SK-N-SH treated with all-trans-retinoic acid at 6 μM for 48 hours (cell line): ENCODE results near the gene LBHD1.
A peak's percentile ranks its signal among the peaks of the same experiment; 100 is the strongest.

Experiments used
- ATAC-seq: fragments of 200-7000 bp; cut with Tn5 transposase; 3 replicates; pipeline ENCODE4 v1.9.1; 2020; ENCODE audit warnings: mild to moderate bottlenecking, moderate library complexity
- ARNTL ChIP-seq: fragments of 450-650 bp; formaldehyde crosslinking; IDR thresholded peaks from 2 replicates; pipeline ENCODE4 v1.5.0; 2020; ENCODE audit warnings: low read depth, mild to moderate bottlenecking, moderate library complexity, borderline replicate concordance
- BACH2 ChIP-seq: fragments of 250-450 bp; sonication (Bioruptor Pico); IDR thresholded peaks from 2 replicates; pipeline ENCODE4 v1.9.0; 2021; ENCODE audit warnings: mild to moderate bottlenecking, borderline replicate concordance
- CSDC2 ChIP-seq: fragments of 250-450 bp; sonication (Bioruptor Pico); IDR thresholded peaks from 2 replicates; pipeline ENCODE4 v1.5.0; 2020; ENCODE audit warnings: mild to moderate bottlenecking, moderate library complexity
- CSRNP3 ChIP-seq: fragments of 250-450 bp; sonication (Bioruptor Pico); IDR thresholded peaks from 2 replicates; pipeline ENCODE4 v1.5.1; 2021; ENCODE audit warnings: mild to moderate bottlenecking, moderate library complexity
- ESRRG ChIP-seq: fragments of 250-450 bp; sonication (Bioruptor Pico); IDR thresholded peaks from 2 replicates; pipeline ENCODE4 v1.6.1; 2021; ENCODE audit warnings: mild to moderate bottlenecking
- ISL1 ChIP-seq: fragments of 250-450 bp; sonication (Bioruptor Pico); IDR thresholded peaks from 2 replicates; pipeline ENCODE4 v2.1.2; 2022; ENCODE audit warnings: mild to moderate bottlenecking, moderate library complexity
- POU6F1 ChIP-seq: fragments of 250-450 bp; sonication (Bioruptor Pico); IDR thresholded peaks from 2 replicates; pipeline ENCODE4 v1.8.0; 2021; ENCODE audit warnings: low read depth, mild to moderate bottlenecking, moderate library complexity, borderline replicate concordance
- PPARA ChIP-seq: fragments of 250-450 bp; sonication (Bioruptor Pico); IDR thresholded peaks from 2 replicates; pipeline ENCODE4 v1.5.0; 2020; ENCODE audit warnings: mild to moderate bottlenecking, borderline replicate concordance
- RARB ChIP-seq: fragments of 250-450 bp; sonication (Bioruptor Pico); IDR thresholded peaks from 2 replicates; pipeline ENCODE4 v1.8.0; 2021; ENCODE audit warnings: mild to moderate bottlenecking, moderate library complexity
- SNAI2 ChIP-seq: fragments of 250-450 bp; sonication (Bioruptor Pico); IDR thresholded peaks from 2 replicates; pipeline ENCODE4 v1.5.0; 2020; ENCODE audit warnings: mild to moderate bottlenecking, moderate library complexity
- TCF4 ChIP-seq: fragments of 250-450 bp; sonication (Bioruptor Pico); IDR thresholded peaks from 2 replicates; pipeline ENCODE4 v1.8.0; 2021; ENCODE audit warnings: mild to moderate bottlenecking, moderate library complexity, borderline replicate concordance
- TOX ChIP-seq: fragments of 250-450 bp; sonication (Bioruptor Pico); IDR thresholded peaks from 2 replicates; pipeline ENCODE4 v1.8.0; 2021; ENCODE audit warnings: mild to moderate bottlenecking, moderate library complexity, borderline replicate concordance
- ZC3H10 ChIP-seq: fragments of 250-450 bp; sonication (Bioruptor Pico); IDR thresholded peaks from 2 replicates; pipeline ENCODE4 v1.5.1; 2021; ENCODE audit warnings: mild to moderate bottlenecking, moderate library complexity
- ZFP3 ChIP-seq: fragments of 250-450 bp; sonication (Bioruptor Pico); IDR thresholded peaks from 2 replicates; pipeline ENCODE4 v1.5.0; 2020; ENCODE audit warnings: mild to moderate bottlenecking, moderate library complexity
- ZFP30 ChIP-seq: fragments of 450-650 bp; formaldehyde crosslinking; IDR thresholded peaks from 2 replicates; pipeline ENCODE4 v1.5.0; 2022; ENCODE audit warnings: mild to moderate bottlenecking, moderate library complexity
- ZNF565 ChIP-seq: fragments of 450-650 bp; formaldehyde crosslinking; conservative IDR thresholded peaks from 2 replicates; pipeline ENCODE4 v1.5.0; 2020; ENCODE audit warnings: low read depth, mild to moderate bottlenecking, moderate library complexity
- ZNF70 ChIP-seq: fragments of 450-650 bp; formaldehyde crosslinking; IDR thresholded peaks from 2 replicates; pipeline ENCODE4 v1.5.0; 2020; ENCODE audit warnings: mild to moderate bottlenecking, moderate library complexity
- ZNF8 ChIP-seq: fragments of 450-650 bp; formaldehyde crosslinking; IDR thresholded peaks from 2 replicates; pipeline ENCODE4 v1.5.0; 2020; ENCODE audit warnings: mild to moderate bottlenecking, moderate library complexity
- TF ChIP-seq, protein P1 (sequence below): fragments of 250-450 bp; sonication (Bioruptor Pico); IDR thresholded peaks from 2 replicates; pipeline ENCODE4 v1.5.0; 2020; ENCODE audit warnings: mild to moderate bottlenecking, moderate library complexity
- TF ChIP-seq, protein P2 (sequence below): fragments of 250-450 bp; sonication (Bioruptor Pico); IDR thresholded peaks from 2 replicates; pipeline ENCODE4 v1.5.1; 2020; ENCODE audit warnings: low read depth, mild to moderate bottlenecking, moderate library complexity
- TF ChIP-seq, protein P3 (sequence below): fragments of 250-450 bp; sonication (Bioruptor Pico); IDR thresholded peaks from 2 replicates; pipeline ENCODE4 v1.8.0; 2020; ENCODE audit warnings: mild to moderate bottlenecking, moderate library complexity, borderline replicate concordance

Gene LBHD1

GRCh38 chr11:62671608-62672389, at the start of gene LBHD1, which contains the start of gene UQCC3:
Gene LBHD1 (minus strand): TSS chr11:62672267. CDS start chr11:62670031, 2,236 bp downstream.
Gene UQCC3 (plus strand): TSS chr11:62671673. CDS start chr11:62671746, 73 bp downstream.
- no peak for TF ChIP-seq CSRNP3 (CRISPR knock-in tag)
- no peak for TF ChIP-seq ZFP3 (CRISPR knock-in tag)
- no peak for TF ChIP-seq ISL1 (CRISPR knock-in tag)
- TF ChIP-seq BACH2 = no peak
- no peak for TF ChIP-seq CSDC2 (CRISPR knock-in tag)
- TF ChIP-seq SNAI2 (CRISPR knock-in tag) = no peak
- peak; percentile 87 for ATAC-seq

DNA sequence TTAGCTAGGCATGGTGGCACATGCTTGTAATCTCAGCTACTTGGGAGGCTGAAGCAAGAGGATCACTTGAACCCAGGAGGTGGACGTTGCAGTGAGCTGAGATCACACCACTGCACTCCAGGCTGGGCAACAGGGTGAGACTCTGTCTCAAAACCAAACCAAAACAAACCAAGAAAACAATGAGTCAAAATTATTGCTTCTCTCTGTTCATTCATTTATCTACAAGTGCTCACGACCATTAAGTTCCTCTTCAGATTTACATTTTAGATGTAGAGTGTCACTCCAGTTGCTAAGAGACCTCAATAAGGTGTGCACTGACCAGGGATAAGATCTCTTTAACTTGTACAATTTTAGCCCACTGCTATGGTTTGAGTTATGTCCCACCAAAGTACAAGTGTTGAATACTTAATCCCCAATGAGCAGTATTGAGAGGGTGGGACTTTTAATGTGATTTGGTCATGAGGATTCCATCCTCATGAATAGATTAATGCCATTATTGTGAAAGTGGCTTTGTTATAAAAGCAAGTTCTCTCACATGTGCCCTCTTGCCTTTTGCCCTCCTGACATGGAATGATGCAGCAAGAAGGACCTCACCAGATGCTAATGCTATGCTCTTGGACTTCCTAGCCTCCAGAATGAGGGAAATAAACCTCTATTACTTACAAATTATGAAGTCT, 47.4 kb upstream of the LBHD1 start:
- TF ChIP-seq CSRNP3 (CRISPR knock-in tag) = no peak
- ATAC-seq = no peak

GRCh38 chr11:62716816-62717215, 44.7 kb upstream of the LBHD1 start:
- TF ChIP-seq ZNF70 (CRISPR knock-in tag) = no peak
- no peak for TF ChIP-seq ARNTL
- no peak for TF ChIP-seq ZNF8
- TF ChIP-seq ZC3H10 (CRISPR knock-in tag) = no peak
- TF ChIP-seq ZFP3 (CRISPR knock-in tag) = no peak
- no peak for TF ChIP-seq POU6F1 (CRISPR knock-in tag)
- TF ChIP-seq CSRNP3 (CRISPR knock-in tag) = no peak
- TF ChIP-seq BACH2 = no peak
- TF ChIP-seq, protein P1, sequence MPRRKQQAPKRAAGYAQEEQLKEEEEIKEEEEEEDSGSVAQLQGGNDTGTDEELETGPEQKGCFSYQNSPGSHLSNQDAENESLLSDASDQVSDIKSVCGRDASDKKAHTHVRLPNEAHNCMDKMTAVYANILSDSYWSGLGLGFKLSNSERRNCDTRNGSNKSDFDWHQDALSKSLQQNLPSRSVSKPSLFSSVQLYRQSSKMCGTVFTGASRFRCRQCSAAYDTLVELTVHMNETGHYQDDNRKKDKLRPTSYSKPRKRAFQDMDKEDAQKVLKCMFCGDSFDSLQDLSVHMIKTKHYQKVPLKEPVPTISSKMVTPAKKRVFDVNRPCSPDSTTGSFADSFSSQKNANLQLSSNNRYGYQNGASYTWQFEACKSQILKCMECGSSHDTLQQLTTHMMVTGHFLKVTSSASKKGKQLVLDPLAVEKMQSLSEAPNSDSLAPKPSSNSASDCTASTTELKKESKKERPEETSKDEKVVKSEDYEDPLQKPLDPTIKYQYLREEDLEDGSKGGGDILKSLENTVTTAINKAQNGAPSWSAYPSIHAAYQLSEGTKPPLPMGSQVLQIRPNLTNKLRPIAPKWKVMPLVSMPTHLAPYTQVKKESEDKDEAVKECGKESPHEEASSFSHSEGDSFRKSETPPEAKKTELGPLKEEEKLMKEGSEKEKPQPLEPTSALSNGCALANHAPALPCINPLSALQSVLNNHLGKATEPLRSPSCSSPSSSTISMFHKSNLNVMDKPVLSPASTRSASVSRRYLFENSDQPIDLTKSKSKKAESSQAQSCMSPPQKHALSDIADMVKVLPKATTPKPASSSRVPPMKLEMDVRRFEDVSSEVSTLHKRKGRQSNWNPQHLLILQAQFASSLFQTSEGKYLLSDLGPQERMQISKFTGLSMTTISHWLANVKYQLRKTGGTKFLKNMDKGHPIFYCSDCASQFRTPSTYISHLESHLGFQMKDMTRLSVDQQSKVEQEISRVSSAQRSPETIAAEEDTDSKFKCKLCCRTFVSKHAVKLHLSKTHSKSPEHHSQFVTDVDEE (CRISPR knock-in tag) = no peak
- TF ChIP-seq, protein P2, sequence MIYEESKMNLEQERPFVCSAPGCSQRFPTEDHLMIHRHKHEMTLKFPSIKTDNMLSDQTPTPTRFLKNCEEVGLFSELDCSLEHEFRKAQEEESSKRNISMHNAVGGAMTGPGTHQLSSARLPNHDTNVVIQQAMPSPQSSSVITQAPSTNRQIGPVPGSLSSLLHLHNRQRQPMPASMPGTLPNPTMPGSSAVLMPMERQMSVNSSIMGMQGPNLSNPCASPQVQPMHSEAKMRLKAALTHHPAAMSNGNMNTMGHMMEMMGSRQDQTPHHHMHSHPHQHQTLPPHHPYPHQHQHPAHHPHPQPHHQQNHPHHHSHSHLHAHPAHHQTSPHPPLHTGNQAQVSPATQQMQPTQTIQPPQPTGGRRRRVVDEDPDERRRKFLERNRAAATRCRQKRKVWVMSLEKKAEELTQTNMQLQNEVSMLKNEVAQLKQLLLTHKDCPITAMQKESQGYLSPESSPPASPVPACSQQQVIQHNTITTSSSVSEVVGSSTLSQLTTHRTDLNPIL = no peak
- TF ChIP-seq SNAI2 (CRISPR knock-in tag) = no peak
- TF ChIP-seq TCF4 (CRISPR knock-in tag) = no peak
- no peak for TF ChIP-seq TOX
- TF ChIP-seq, protein P3, sequence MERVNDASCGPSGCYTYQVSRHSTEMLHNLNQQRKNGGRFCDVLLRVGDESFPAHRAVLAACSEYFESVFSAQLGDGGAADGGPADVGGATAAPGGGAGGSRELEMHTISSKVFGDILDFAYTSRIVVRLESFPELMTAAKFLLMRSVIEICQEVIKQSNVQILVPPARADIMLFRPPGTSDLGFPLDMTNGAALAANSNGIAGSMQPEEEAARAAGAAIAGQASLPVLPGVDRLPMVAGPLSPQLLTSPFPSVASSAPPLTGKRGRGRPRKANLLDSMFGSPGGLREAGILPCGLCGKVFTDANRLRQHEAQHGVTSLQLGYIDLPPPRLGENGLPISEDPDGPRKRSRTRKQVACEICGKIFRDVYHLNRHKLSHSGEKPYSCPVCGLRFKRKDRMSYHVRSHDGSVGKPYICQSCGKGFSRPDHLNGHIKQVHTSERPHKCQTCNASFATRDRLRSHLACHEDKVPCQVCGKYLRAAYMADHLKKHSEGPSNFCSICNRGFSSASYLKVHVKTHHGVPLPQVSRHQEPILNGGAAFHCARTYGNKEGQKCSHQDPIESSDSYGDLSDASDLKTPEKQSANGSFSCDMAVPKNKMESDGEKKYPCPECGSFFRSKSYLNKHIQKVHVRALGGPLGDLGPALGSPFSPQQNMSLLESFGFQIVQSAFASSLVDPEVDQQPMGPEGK (CRISPR knock-in tag) = no peak
- no peak for TF ChIP-seq RARB
- no peak for TF ChIP-seq ZFP30 (CRISPR knock-in tag)
- no peak for TF ChIP-seq ZNF565 (CRISPR knock-in tag)
- TF ChIP-seq ISL1 (CRISPR knock-in tag) = no peak
- no peak for TF ChIP-seq ESRRG (CRISPR knock-in tag)
- no peak for TF ChIP-seq PPARA
- ATAC-seq = no peak
